ENCODE results near the gene RREB1. TPM values are rescaled to one million over a fixed set of nuclear protein-coding genes. Genes with fewer than 3 reads are reported as not detected.

RREB1 gene
- total RNA-seq, 1 donor from 2014 or later = 15.9 TPM

GRCh38 chr6:7143476-7143974, 35.8 kb downstream of the RREB1 start:
- H3K4me3 ChIP-seq (ENCODE audit: low read depth, low read length) = no peak overlapping the region
- peak; percentile 23 for TF ChIP-seq CTCF (conservative IDR thresholded peaks at IDR 0.05; ENCODE audit: low read depth, low read length)
- DNase-seq (ENCODE audit: low read depth) = no peak

- TF ChIP-seq CTCF (conservative IDR thresholded peaks at IDR 0.05; ENCODE audit: low read depth, low read length) = no peak
- no peak for DNase-seq (ENCODE audit: low read depth)
Measured at GRCh38 chr6:7144872-7145584, 37.3 kb downstream of the RREB1 start.

GRCh38 chr6:7145585-7145884, 37.8 kb downstream of the RREB1 start:
- no peak overlapping the region for H3K4me3 ChIP-seq (ENCODE audit: low read depth, low read length)
- TF ChIP-seq CTCF (conservative IDR thresholded peaks at IDR 0.05; ENCODE audit: low read depth, low read length) = no peak
- no peak for DNase-seq (ENCODE audit: low read depth)

More at GRCh38 chr6:7144872-7145584, 37.3 kb downstream of the RREB1 start:
- H3K4me3 ChIP-seq (ENCODE audit: low read depth, low read length) = no peak overlapping the region

GRCh38 chr6:7145885-7146828, 38.4 kb downstream of the RREB1 start:
- H3K4me3 ChIP-seq (ENCODE audit: low read depth, low read length) = peak overlapping the region; percentile 22
- DNase-seq (ENCODE audit: low read depth) = no peak
- TF ChIP-seq CTCF (conservative IDR thresholded peaks at IDR 0.05; ENCODE audit: low read depth, low read length) = no peak

GRCh38 chr6:7147051-7147671, 39.4 kb downstream of the RREB1 start:
- TF ChIP-seq CTCF (conservative IDR thresholded peaks at IDR 0.05; ENCODE audit: low read depth, low read length) = no peak
- peak overlapping the region; percentile 22 for H3K4me3 ChIP-seq (ENCODE audit: low read depth, low read length)
- DNase-seq (ENCODE audit: low read depth) = no peak

- no peak for DNase-seq (ENCODE audit: low read depth)
- no peak for TF ChIP-seq CTCF (conservative IDR thresholded peaks at IDR 0.05; ENCODE audit: low read depth, low read length)
- no peak overlapping the region for H3K4me3 ChIP-seq (ENCODE audit: low read depth, low read length)
Measured at GRCh38 chr6:7148100-7148822, 40.5 kb downstream of the RREB1 start.
